ENCODE data around the gene TP53I11. TPM values are rescaled to one million over a fixed set of nuclear protein-coding genes. Genes with fewer than 3 reads are reported as not detected.

The TP53I11 gene
- total RNA-seq, 4 donors from 2014 or later = 58.0 to 91.5 (median 70.6) TPM

- peak in 1 of 2 donors; percentile 15 for TF ChIP-seq CTCF (IDR thresholded peaks at IDR 0.05)
- TF ChIP-seq POLR2A (IDR thresholded peaks at IDR 0.05) = no peak
- no peak for TF ChIP-seq EP300 (IDR thresholded peaks at IDR 0.05)
- WGBS = 67% methylated on average over 22 of the region's 22 CpGs
- no peak for DNase-seq (ENCODE audit: low spot score in 2 of 2)
- Histone ChIP-seq H3K27me3 (no peaks in the 10 kb centered on the region), H3K27ac (no peak overlapping the region), H3K9me3 (no peaks in the 10 kb centered on the region), H3K36me3 (peaks cover 7% of the 10 kb centered on the region), H3K4me1 (peaks cover 39% of the 10 kb centered on the region), H3K4me3 (no peak overlapping the region)
Observed at GRCh38 chr11:44939673-44940395, 10.8 kb downstream of the TP53I11 start.

DNA sequence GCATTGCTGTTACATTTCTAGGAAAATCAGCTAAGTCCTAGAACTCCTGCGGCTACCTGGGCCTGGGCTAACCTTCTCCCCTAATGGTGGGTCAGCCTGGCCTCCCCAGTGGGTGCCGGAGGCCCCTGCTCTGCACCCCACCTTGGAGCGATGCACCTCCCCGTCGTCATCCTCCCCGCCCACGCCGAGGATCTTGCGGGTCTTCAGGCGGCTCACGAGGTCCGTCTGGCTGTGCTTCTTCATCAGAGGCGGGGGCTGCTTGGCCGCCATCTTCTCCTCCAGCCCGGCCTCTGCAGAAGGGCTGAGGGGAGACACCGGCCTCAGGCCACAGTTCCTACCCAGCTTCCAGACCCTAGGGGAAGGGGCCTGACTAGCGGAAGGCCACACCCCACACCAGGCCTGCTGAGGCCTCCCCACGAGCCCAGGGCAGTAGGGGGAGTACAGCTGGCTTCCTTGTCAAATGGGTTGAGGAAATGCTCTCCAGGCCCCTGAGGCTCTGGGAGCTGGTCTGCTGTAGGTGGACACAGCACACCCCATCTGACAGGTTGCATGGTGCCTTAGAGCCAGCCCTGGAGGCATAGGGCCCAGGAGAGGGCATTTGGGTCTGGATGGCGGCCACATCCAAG is 12.5 kb downstream of the TP53I11 start:
- no peaks in the 10 kb centered on the region for H3K9me3 ChIP-seq
- H3K27ac ChIP-seq = no peak overlapping the region
- peaks cover 20% of the 10 kb centered on the region for H3K36me3 ChIP-seq
- no peak overlapping the region for H3K4me3 ChIP-seq
- 91% methylated on average over 17 of the region's 19 CpGs for WGBS
- H3K27me3 ChIP-seq = no peaks in the 10 kb centered on the region
- H3K4me1 ChIP-seq = peaks cover 32% of the 10 kb centered on the region
- TF ChIP-seq POLR2AphosphoS5 (IDR thresholded peaks at IDR 0.05) = no peak
- DNase-seq (ENCODE audit: low spot score in 2 of 2) = no peak

DNA sequence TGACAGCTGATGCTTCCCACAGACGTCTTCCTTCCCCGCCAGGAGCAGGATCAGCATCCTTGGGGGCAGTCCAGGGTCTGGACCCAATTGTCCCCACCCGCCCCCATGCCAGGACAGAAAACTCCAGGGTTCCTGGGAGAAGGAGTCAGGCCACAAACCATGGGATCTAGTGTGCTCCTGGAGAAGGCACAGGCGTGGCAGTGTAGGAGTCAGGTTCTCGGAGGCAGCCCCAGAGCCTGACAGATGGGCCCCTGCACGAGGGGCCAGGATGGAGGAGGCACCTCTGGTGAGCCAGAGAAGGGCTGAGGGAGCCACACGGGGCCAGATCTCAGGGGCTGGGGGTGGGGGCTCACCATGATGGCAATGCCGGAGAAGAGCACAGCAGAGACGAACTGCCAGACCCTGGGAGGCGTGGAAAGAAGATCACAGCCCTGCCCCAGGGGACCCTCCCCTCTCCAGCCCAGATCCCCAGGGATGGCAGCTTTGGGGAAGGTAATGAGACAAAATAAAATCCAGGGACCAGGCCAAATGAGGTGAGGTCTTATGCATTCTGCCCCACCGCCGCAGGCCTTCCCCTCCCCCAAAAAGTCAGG is 13.6 kb downstream of the TP53I11 start:
- no peak for DNase-seq (ENCODE audit: low spot score in 2 of 2)
- H3K9me3 ChIP-seq = no peaks in the 10 kb centered on the region
- H3K36me3 ChIP-seq = peaks cover 20% of the 10 kb centered on the region
- TF ChIP-seq POLR2A (IDR thresholded peaks at IDR 0.05) = no peak
- no peak for TF ChIP-seq CTCF (IDR thresholded peaks at IDR 0.05)
- TF ChIP-seq POLR2AphosphoS5 (IDR thresholded peaks at IDR 0.05) = no peak
- no peak for TF ChIP-seq EP300 (IDR thresholded peaks at IDR 0.05)
- H3K27ac ChIP-seq = no peak overlapping the region
- H3K4me3 ChIP-seq = no peak overlapping the region
- H3K27me3 ChIP-seq = no peaks in the 10 kb centered on the region
- H3K4me1 ChIP-seq = peaks cover 22% of the 10 kb centered on the region
- 82% methylated on average over 10 of the region's 12 CpGs for WGBS

- no peak overlapping the region for H3K27ac ChIP-seq
- WGBS = 41% methylated on average over 10 of the region's 20 CpGs
- DNase-seq (ENCODE audit: low spot score in 2 of 2) = peak; percentile 88 to 92
Observed at GRCh38 chr11:44936525-44936924, 14.2 kb downstream of the TP53I11 start.

DNA sequence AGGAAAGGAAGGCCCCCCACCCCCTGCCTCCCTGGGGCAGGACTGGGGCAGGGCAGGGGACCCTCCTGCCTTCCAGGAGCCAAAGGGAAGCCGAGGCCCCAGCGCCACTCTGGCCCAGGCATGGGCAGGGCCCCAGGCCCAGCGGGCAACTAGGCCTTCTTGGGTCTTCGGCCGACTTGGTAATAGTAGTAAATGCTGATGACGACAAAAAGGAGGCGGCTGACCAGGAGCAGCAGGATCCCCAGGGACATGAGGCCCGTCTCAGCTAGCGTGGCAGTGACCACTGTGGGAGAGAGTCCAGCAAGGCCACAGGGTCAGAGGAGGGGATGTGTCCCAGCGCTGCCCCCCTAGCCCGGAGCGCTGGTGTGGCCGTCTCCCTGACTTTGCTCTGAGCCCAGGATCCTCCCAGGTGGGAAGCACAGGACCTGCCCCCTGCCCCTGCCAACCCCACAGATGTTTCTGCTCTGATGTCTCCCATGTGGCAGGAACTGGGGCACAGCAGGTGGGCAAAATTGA is 15.9 kb downstream of the TP53I11 start:
- whole genome bisulfite sequencing = 86% methylated on average over 6 of the region's 13 CpGs
- H3K27ac ChIP-seq = no peak overlapping the region
- no peaks in the 10 kb centered on the region for H3K9me3 ChIP-seq
- H3K4me3 ChIP-seq = no peak overlapping the region
- DNase-seq (ENCODE audit: low spot score in 2 of 2) = no peak
- peaks cover 20% of the 10 kb centered on the region for H3K36me3 ChIP-seq
- TF ChIP-seq POLR2A (IDR thresholded peaks at IDR 0.05) (no peak), POLR2AphosphoS5 (IDR thresholded peaks at IDR 0.05) (no peak), CTCF (IDR thresholded peaks at IDR 0.05) (no peak), EP300 (IDR thresholded peaks at IDR 0.05) (no peak)
- H3K27me3 ChIP-seq = no peaks in the 10 kb centered on the region
- H3K4me1 ChIP-seq = peaks cover under 1% of the 10 kb centered on the region

More at GRCh38 chr11:44936525-44936924, 14.2 kb downstream of the TP53I11 start:
- H3K4me3 ChIP-seq = no peak overlapping the region
- H3K4me1 ChIP-seq = peaks cover 17% of the 10 kb centered on the region
- H3K36me3 ChIP-seq = peaks cover 20% of the 10 kb centered on the region
- H3K9me3 ChIP-seq = no peaks in the 10 kb centered on the region
- H3K27me3 ChIP-seq = no peaks in the 10 kb centered on the region
- TF ChIP-seq POLR2A (IDR thresholded peaks at IDR 0.05) (no peak), CTCF (IDR thresholded peaks at IDR 0.05) (peak; percentile 93 to 96)

Data from suprapubic skin (tissue), 4 donors.